PC-9 (cell line): ENCODE data around the gene FAM83D. TPM values are rescaled to one million over a fixed set of nuclear protein-coding genes. Genes with fewer than 3 reads are reported as not detected.

Experiments used
- Bru-seq: library from RNA; stranded (reverse); fragments of 400-500 nt; gene quantifications from one replicate; lab custom pipeline; 2021; lab: Mats Ljungman, UMichigan
- BruChase-seq, 2 experiments: library from RNA; stranded (reverse); fragments of 400-500 nt; gene quantifications; one replicate each; lab custom pipeline; 2021; lab: Mats Ljungman, UMichigan
- BruUV-seq: library from RNA; stranded (reverse); fragments of 400-500 nt; replicated peaks from 2 replicates; lab custom pipeline; 2021; lab: Mats Ljungman, UMichigan
- CTCF ChIA-PET: fragments of 300-600 bp; sonication (Branson Sonifier 250); formaldehyde crosslinking; loops from one replicate; lab custom pipeline; 2022; ENCODE audit warnings: antibody characterized with exemption; lab: Charles Lee
- POLR2A ChIA-PET: fragments of 300-600 bp; sonication (Branson Sonifier 250); formaldehyde crosslinking; loops from one replicate; lab custom pipeline; 2022; ENCODE audit warnings: antibody characterized with exemption; ENCODE audit not compliant: unreplicated experiment; lab: Charles Lee
- DNase-seq, 2 experiments: peaks; one replicate each; pipeline versions ENCODE4 v3.0.0 to v3.0.0-alpha.2; 2015 to 2022; ENCODE audit warnings: mixed read lengths in 1 of 2
- H2AFZ ChIP-seq: fragments of 200-600 bp; sonication (generic); 2 replicates; pipeline ENCODE4 v1.8.1; 2017; ENCODE audit warnings: antibody characterized with exemption
- H3F3A ChIP-seq: fragments of 200-600 bp; sonication (generic); 2 replicates; pipeline ENCODE4 v1.8.1; 2017; ENCODE audit warnings: antibody characterized with exemption, mild to moderate bottlenecking, low read depth; ENCODE audit not compliant: insufficient read depth
- H3K27ac ChIP-seq: fragments of 200-600 bp; sonication (generic); 2 replicates; pipeline ENCODE4 v1.6.1; 2016; ENCODE audit warnings: mixed run types
- H3K27me3 ChIP-seq: fragments of 200-600 bp; sonication (generic); 2 replicates; pipeline ENCODE4 v1.6.1; 2016; ENCODE audit warnings: low read depth, mixed run types; ENCODE audit not compliant: insufficient read depth
- H3K36me3 ChIP-seq: fragments of 200-600 bp; sonication (generic); 2 replicates; pipeline ENCODE4 v1.6.1; 2016; ENCODE audit warnings: low read depth, mixed run types
- H3K4me1 ChIP-seq: fragments of 200-600 bp; sonication (generic); replicated peaks from 2 replicates; pipeline ENCODE4 v1.6.1; 2016; ENCODE audit warnings: mixed run types; ENCODE audit not compliant: insufficient read depth
- H3K4me2 ChIP-seq: fragments of 200-600 bp; sonication (generic); 2 replicates; pipeline ENCODE4 v1.6.1; 2017; ENCODE audit warnings: mixed run types
- H3K4me3 ChIP-seq: fragments of 200-600 bp; sonication (generic); 2 replicates; pipeline ENCODE4 v1.6.1; 2016; ENCODE audit warnings: mixed run types
- H3K79me2 ChIP-seq: fragments of 200-600 bp; sonication (generic); 2 replicates; pipeline ENCODE4 v1.6.1; 2017; ENCODE audit warnings: low read depth, mixed run types
- H3K9me2 ChIP-seq: fragments of 200-600 bp; sonication (generic); 2 replicates; pipeline ENCODE4 v1.8.1; 2017; ENCODE audit warnings: mild to moderate bottlenecking; ENCODE audit not compliant: insufficient read depth
- H3K9me3 ChIP-seq: fragments of 200-600 bp; sonication (generic); 2 replicates; pipeline ENCODE4 v1.8.1; 2016; ENCODE audit warnings: low read depth; ENCODE audit not compliant: insufficient read depth
- H4K20me1 ChIP-seq: fragments of 200-600 bp; sonication (generic); 2 replicates; pipeline ENCODE4 v1.8.1; 2017; ENCODE audit not compliant: insufficient read depth
- CTCF ChIP-seq: fragments of 200-600 bp; sonication (generic); conservative IDR thresholded peaks from 2 replicates; pipeline ENCODE4 v1.6.1; 2017; ENCODE audit warnings: mixed run types, antibody characterized with exemption, mild to moderate bottlenecking, moderate library complexity
- EZH2 ChIP-seq: fragments of 200-600 bp; sonication (generic); IDR thresholded peaks from 2 replicates; pipeline ENCODE4 v1.8.0; 2017; ENCODE audit warnings: antibody characterized with exemption, low read depth
- intact Hi-C: fragments of 100-400 bp; cut with micrococcal nuclease; formaldehyde crosslinking; loops from one replicate; pipeline ENCODE4 v1.10.0; 2022; ENCODE audit not compliant: unreplicated experiment
- long read RNA-seq: library from polyadenylated mRNA; stranded (forward); transcript quantifications from one replicate; pipeline ENCODE4 v2.0.0, GENCODE V29; 2022
- total RNA-seq: library from RNA; stranded (reverse); gene quantifications from 2 replicates; pipeline ENCODE4 v1.2.3, GENCODE V29; 2021

FAM83D gene
- 44.6 and 57.3 TPM in 2 replicates for total RNA-seq
- percentile 88 among the genes with signal in this experiment for Bru-seq, nascent RNA
- percentile 75 among the genes with signal in this experiment for BruChase-seq, experiment 1, labeled RNA remaining after a 2-hour chase
- BruChase-seq, experiment 2, labeled RNA remaining after a 6-hour chase = percentile 72 among the genes with signal in this experiment
- long read RNA-seq, transcript FAM83D-201 (4 exons, 2,475 nt) = major isoform, 155 of 169 reads
- long read RNA-seq, partial matches to known transcripts = 8 of 169 reads
- long read RNA-seq, other reads (novel, unspliced or antisense) = 6 of 169 reads

GRCh38 chr20:38926142-38926933 is at the start of gene FAM83D:
TSS of gene FAM83D (plus strand) at chr20:38926417. CDS start at chr20:38926443, 26 bp downstream.
- intact Hi-C loops = loop anchor here (1.0 kb wide), 2 partner anchors 36 to 122 kb away; partner anchors contain the start of gene DHX35
- Histone ChIP-seq H4K20me1 (peaks cover 13% of the 10 kb centered on the region), H3K9me3 (no peaks in the 10 kb centered on the region), H3K4me2 (peak within 1 kb of the TSS; percentile 81), H3K27ac (no peak within 1 kb of the TSS), H3K9me2 (no peaks in the 10 kb centered on the region), H3F3A (no peaks in the 10 kb centered on the region; the same call in 1 of the 2 replicates), H2AFZ (peak within 1 kb of the TSS; percentile 85), H3K36me3 (no peaks in the 10 kb centered on the region), H3K4me3 (peak within 1 kb of the TSS; percentile 69), H3K79me2 (peaks cover 50% of the 10 kb centered on the region), H3K4me1 (peaks cover 35% of the 10 kb centered on the region), H3K27me3 (peaks cover 5% of the 10 kb centered on the region)
- DNase-seq = peak; percentile 97 to 98
- ChIA-PET POLR2A (interaction anchor here (0.6 to 0.7 kb wide), 3 partner anchors 17 to 1831 kb away, joined by 3 to 4 read pairs (median 3); partner anchors contain the start of gene RBL1), CTCF (interaction anchor here (0.6 to 0.9 kb wide), 3 partner anchors 32 to 36 kb away, joined by 3 to 5 read pairs (median 5); partner anchors contain the start of gene DHX35)
- no peak for TF ChIP-seq EZH2
- TF ChIP-seq CTCF = no peak; the same call in 1 of the 2 replicates
- BruUV-seq = no TSS peak

GRCh38 chr20:38877483-38877882 is 48.7 kb upstream of the FAM83D start:
- CTCF ChIA-PET = no interaction called here
- BruUV-seq = no TSS peak
- DNase-seq = peak in 1 of 2 experiments; percentile 47

More at GRCh38 chr20:38877483-38877882, 48.7 kb upstream of the FAM83D start:
- no peaks in the 10 kb centered on the region for H3K36me3 ChIP-seq
- H3K27me3 ChIP-seq = peaks cover 10% of the 10 kb centered on the region
- POLR2A ChIA-PET = no interaction called here
- intact Hi-C loops = no loop called here
- no peaks in the 10 kb centered on the region for H3F3A ChIP-seq
- H2AFZ ChIP-seq = no peak overlapping the region
- no peaks in the 10 kb centered on the region for H3K79me2 ChIP-seq
- H3K4me3 ChIP-seq = no peak overlapping the region
- H3K9me2 ChIP-seq = no peaks in the 10 kb centered on the region
- H3K9me3 ChIP-seq = no peaks in the 10 kb centered on the region
- H3K4me2 ChIP-seq = no peak overlapping the region
- no peak overlapping the region for H3K27ac ChIP-seq
- TF ChIP-seq CTCF = no peak
- no peak for TF ChIP-seq EZH2
- H4K20me1 ChIP-seq = no peaks in the 10 kb centered on the region
- peaks cover 5% of the 10 kb centered on the region for H3K4me1 ChIP-seq
